Gastrocnemius medialis (tissue), 4 donors: Measurements from ENCODE around the gene OR6F1. TPM values are rescaled to one million over a fixed set of nuclear protein-coding genes. Genes with fewer than 3 reads are reported as not detected.

ENCODE experiments used
- ATAC-seq, 2 donors: fragments of 150-250 bp; one replicate each; pipeline ENCODE4 v1.9.1; 2016
- DNase-seq, 2 donors: peaks; one replicate each; pipeline ENCODE4 v3.0.0-alpha.2; 2019
- H3K27ac ChIP-seq, 4 donors: fragments of 200-600 bp; sonication (generic); 1 replicate in 1 of 4; 2 replicates in 3 of 4; pipeline ENCODE4 v1.5.1; 2016 to 2018; ENCODE audit warnings: mild to moderate bottlenecking in 2 of 4, moderate library complexity in 1 of 4
- H3K27me3 ChIP-seq, 3 donors: fragments of 200-600 bp; sonication (generic) in 2 of 3; 1 replicate in 1 of 3; 2 replicates in 2 of 3; pipeline versions ENCODE4 v1.5.1 to v1.6.0; 2016 to 2019; ENCODE audit warnings: mild to moderate bottlenecking in 1 of 3, moderate library complexity in 1 of 3
- H3K36me3 ChIP-seq, 2 donors: fragments of 200-600 bp; sonication (generic) in 1 of 2; one replicate each; pipeline ENCODE4 v1.5.1; 2017 to 2018
- H3K4me1 ChIP-seq, 2 donors: fragments of 200-600 bp; sonication (generic) in 1 of 2; one replicate each; pipeline ENCODE4 v1.5.1; 2016 to 2017; ENCODE audit warnings: mild to moderate bottlenecking in 2 of 2
- H3K4me3 ChIP-seq, 4 donors: fragments of 200-600 bp; sonication (generic) in 3 of 4; 1 replicate in 1 of 4; 2 replicates in 3 of 4; pipeline ENCODE4 v1.5.1; 2016 to 2019; ENCODE audit warnings: mild to moderate bottlenecking in 2 of 4
- H3K9me3 ChIP-seq, 3 donors: fragments of 200-600 bp; sonication (generic) in 2 of 3; 1 replicate in 1 of 3; 2 replicates in 2 of 3; pipeline ENCODE4 v1.5.1; 2016 to 2019
- POLR2A ChIP-seq, 2 donors: fragments of 450-650 bp; IDR thresholded peaks; one replicate each; pipeline ENCODE4 v1.6.1; 2017; ENCODE audit warnings: antibody characterized with exemption in 2 of 2, mild to moderate bottlenecking in 2 of 2, moderate library complexity in 2 of 2
- in situ Hi-C, 4 donors: fragments of 200-750 bp; cut with MboI; loops; one replicate each; pipeline versions ENCODE4 v1.15.0 to v1.8.0; 2017; ENCODE audit warnings: low sequenced_read_pairs in 4 of 4
- intact Hi-C: fragments of 100-400 bp; cut with DNase I; formaldehyde crosslinking; loops from one replicate; pipeline ENCODE4 v1.15.1; 2023; ENCODE audit warnings: low total_unique reads
- total RNA-seq, 4 donors: library from RNA; depleted of rRNA; stranded (reverse); fragments of >200 nt; gene quantifications; one replicate each; pipeline versions ENCODE4 v1.1.0 to v1.2.3, GENCODE V29; 2016
- TF ChIP-seq, protein P1 (sequence below), 5 experiments: fragments of 450-650 bp in 3 of 5; fragments of 200-600 bp in 2 of 5; sonication (generic) in 2 of 5; IDR thresholded peaks in 4 of 5; conservative IDR thresholded peaks in 1 of 5; 1 replicate in 4 of 5; 2 replicates in 1 of 5; pipeline ENCODE4 v1.5.1; 2016 to 2019; ENCODE audit warnings: antibody characterized with exemption in 5 of 5, mild to moderate bottlenecking in 3 of 5, moderate library complexity in 3 of 5

The OR6F1 gene
- total RNA-seq, 4 donors from 2014 or later, result not detected

DNA sequence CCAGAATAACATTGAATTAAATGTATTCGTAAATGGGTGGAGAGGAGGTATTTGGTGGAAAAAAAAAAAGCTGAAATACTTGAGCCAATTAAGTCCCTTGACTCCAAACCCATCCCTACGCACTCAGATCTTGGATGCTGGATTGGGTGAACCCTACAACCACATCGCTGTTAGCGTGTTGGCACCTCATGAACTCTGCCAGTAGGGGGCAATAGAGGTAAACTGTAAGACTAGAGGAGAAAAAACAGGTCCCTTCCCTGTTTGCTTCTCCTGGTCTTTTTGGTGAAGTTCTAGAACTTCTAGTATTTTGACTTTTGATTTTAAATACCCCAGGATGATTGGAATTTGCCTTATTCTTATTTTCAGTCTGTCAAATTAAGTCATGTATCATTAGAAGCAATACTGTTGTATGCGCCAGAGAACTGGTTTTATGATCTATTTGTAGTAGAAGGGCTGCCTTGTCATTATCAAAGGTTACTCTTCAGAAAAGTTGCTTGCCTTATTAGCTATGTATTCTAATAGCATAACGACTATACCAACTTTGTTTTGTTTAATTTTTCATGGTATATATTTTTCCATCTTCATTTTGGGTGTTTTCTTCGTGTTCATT, 35.1 kb downstream of the OR6F1 start:
- H3K9me3 ChIP-seq, result no peaks in the 10 kb centered on the region
- H3K36me3 ChIP-seq, result no peaks in the 10 kb centered on the region
- H3K4me1 ChIP-seq, result no peaks in the 10 kb centered on the region
- ATAC-seq (no peak), DNase-seq (no peak)
- TF ChIP-seq, protein P1, sequence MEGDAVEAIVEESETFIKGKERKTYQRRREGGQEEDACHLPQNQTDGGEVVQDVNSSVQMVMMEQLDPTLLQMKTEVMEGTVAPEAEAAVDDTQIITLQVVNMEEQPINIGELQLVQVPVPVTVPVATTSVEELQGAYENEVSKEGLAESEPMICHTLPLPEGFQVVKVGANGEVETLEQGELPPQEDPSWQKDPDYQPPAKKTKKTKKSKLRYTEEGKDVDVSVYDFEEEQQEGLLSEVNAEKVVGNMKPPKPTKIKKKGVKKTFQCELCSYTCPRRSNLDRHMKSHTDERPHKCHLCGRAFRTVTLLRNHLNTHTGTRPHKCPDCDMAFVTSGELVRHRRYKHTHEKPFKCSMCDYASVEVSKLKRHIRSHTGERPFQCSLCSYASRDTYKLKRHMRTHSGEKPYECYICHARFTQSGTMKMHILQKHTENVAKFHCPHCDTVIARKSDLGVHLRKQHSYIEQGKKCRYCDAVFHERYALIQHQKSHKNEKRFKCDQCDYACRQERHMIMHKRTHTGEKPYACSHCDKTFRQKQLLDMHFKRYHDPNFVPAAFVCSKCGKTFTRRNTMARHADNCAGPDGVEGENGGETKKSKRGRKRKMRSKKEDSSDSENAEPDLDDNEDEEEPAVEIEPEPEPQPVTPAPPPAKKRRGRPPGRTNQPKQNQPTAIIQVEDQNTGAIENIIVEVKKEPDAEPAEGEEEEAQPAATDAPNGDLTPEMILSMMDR (IDR thresholded peaks at IDR 0.05 in 4 of 5, conservative IDR thresholded peaks at IDR 0.05 in 1 of 5), result no peak
- TF ChIP-seq POLR2A (IDR thresholded peaks at IDR 0.05), result no peak
- H3K27me3 ChIP-seq, result no peaks in the 10 kb centered on the region
- no peak overlapping the region for H3K4me3 ChIP-seq
- no peak overlapping the region for H3K27ac ChIP-seq
- in situ Hi-C loops (no loop called here), intact Hi-C loops (no loop called here)

DNA sequence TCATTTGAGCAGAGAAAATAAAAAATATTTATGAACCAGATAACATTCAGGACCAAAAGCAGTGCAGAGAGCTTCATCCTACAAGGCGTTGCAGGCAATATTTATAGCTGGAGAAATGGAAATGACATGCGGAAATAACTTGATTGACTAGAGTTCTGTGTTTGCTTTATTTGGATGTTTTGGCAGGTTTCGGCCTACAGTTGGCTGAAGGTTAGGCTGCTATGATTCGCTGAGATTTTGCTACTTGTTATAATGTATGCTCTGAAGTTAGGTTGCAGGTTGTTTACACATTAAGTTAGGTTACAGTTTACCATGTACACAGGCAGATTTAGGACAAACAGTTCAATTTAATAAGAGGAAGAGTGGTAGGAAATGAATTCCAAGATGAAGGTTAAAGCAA, 36.3 kb downstream of the OR6F1 start:
- no peaks in the 10 kb centered on the region for H3K9me3 ChIP-seq
- no peaks in the 10 kb centered on the region for H3K36me3 ChIP-seq
- TF ChIP-seq, protein P1 (IDR thresholded peaks at IDR 0.05 in 4 of 5, conservative IDR thresholded peaks at IDR 0.05 in 1 of 5), result no peak
- TF ChIP-seq POLR2A (IDR thresholded peaks at IDR 0.05), result no peak
- no peak overlapping the region for H3K27ac ChIP-seq
- intact Hi-C loops (no loop called here), in situ Hi-C loops (no loop called here)
- no peaks in the 10 kb centered on the region for H3K4me1 ChIP-seq
- H3K27me3 ChIP-seq, result no peaks in the 10 kb centered on the region
- ATAC-seq (no peak), DNase-seq (no peak)
- no peak overlapping the region for H3K4me3 ChIP-seq

DNA sequence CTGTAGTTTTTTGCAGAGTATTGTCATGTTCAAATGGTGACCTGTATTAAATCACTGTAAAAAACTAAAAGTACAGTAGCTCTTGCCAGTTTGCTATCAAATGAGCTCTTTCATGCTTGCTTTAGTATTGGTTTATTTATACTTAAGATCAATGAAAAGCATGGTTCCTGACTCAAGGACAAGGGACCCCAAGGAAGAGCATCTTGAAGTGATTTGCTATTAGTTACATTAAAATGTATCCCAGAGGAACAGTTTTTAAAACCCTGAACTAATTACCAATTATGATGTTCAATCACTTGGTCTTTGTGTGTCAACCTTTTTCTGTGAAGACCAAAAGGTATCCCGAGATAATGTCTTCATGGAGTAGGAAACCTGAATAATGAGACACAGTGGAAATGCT, 36.8 kb downstream of the OR6F1 start, which contains the start of gene OR13G1:
Gene OR13G1 (minus strand): TSS at position 101 of the 400 bp plus-strand sequence. CDS start 6,698 bp downstream, outside the sequence.
- Histone ChIP-seq H3K9me3 (no peaks in the 10 kb centered on the region), H3K27ac (no peak within 1 kb of the TSS), H3K4me1 (no peaks in the 10 kb centered on the region), H3K27me3 (no peaks in the 10 kb centered on the region), H3K36me3 (no peaks in the 10 kb centered on the region), H3K4me3 (no peak within 1 kb of the TSS)
- in situ Hi-C loops, result no loop called here
- intact Hi-C loops, result no loop called here
- TF ChIP-seq POLR2A (IDR thresholded peaks at IDR 0.05), result no peak
- TF ChIP-seq, protein P1 (IDR thresholded peaks at IDR 0.05 in 4 of 5, conservative IDR thresholded peaks at IDR 0.05 in 1 of 5), result no peak
- ATAC-seq (no peak), DNase-seq (no peak)

DNA sequence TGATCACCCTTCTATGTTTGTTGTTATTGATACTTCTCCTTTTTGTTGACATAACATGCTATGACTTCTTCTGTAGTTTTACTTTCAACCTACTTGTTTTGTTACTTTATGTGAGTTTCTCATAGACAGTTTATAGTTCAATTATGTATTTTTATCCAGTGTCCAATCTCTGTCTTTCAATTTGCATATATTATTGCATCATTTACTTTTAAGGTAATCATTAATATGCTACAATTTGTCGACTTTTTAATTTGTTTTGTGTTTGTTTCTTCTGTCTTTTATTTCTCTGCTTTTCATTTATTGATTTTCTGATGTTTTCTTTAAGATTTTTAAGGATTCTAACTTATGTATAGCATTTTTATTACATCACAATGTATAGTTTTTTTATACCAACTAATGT, 47.2 kb downstream of the OR6F1 start:
- peaks cover 0 to 3% (median 0%) of the 10 kb centered on the region in 3 donors for H3K9me3 ChIP-seq
- DNase-seq, result no peak
- no peaks in the 10 kb centered on the region for H3K4me1 ChIP-seq
- H3K27ac ChIP-seq, result no peak overlapping the region
- TF ChIP-seq POLR2A (IDR thresholded peaks at IDR 0.05), result no peak
- TF ChIP-seq, protein P1 (IDR thresholded peaks at IDR 0.05 in 4 of 5, conservative IDR thresholded peaks at IDR 0.05 in 1 of 5), result no peak
- intact Hi-C loops (no loop called here), in situ Hi-C loops (no loop called here)
- no peaks in the 10 kb centered on the region for H3K36me3 ChIP-seq
- H3K4me3 ChIP-seq, result no peak overlapping the region
- no peaks in the 10 kb centered on the region for H3K27me3 ChIP-seq
- ATAC-seq, result no peak

Other genes starting within 250 kb of the OR6F1 start
- not detected for gene OR2C3, start 180.2 kb downstream of the OR6F1 start, total RNA-seq
- under 1 TPM in 1 of 4 donors, not detected in 3; 0.15 TPM for gene GCSAML, start 167.5 kb downstream of the OR6F1 start, total RNA-seq
- not detected for gene OR2G2, start 128.3 kb downstream of the OR6F1 start, total RNA-seq
- gene OR2G3, start 111.1 kb downstream of the OR6F1 start, total RNA-seq, result not detected
- gene OR13G1, start 36.9 kb downstream of the OR6F1 start, total RNA-seq, result not detected
- not detected for gene OR14K1, start 22.0 kb upstream of the OR6F1 start, total RNA-seq
- not detected for gene OR14A2, start 31.5 kb upstream of the OR6F1 start, total RNA-seq
- not detected for gene OR1C1, start 43.9 kb upstream of the OR6F1 start, total RNA-seq
- not detected for gene OR14A16, start 107.5 kb upstream of the OR6F1 start, total RNA-seq
- gene OR11L1, start 125.2 kb upstream of the OR6F1 start, total RNA-seq, result not detected
- gene TRIM58, start 140.5 kb upstream of the OR6F1 start, total RNA-seq, result 1 to 10 TPM in 1 of 4 donors, under 1 TPM in 3; 0.26 to 1.5 (median 0.49) TPM
- gene OR2W3, start 178.9 kb upstream of the OR6F1 start, total RNA-seq, result under 1 TPM in 1 of 4 donors, not detected in 3; 0.80 TPM
- gene OR2T8, start 203.6 kb upstream of the OR6F1 start, total RNA-seq, result not detected
- gene OR2AJ1, start 208.2 kb upstream of the OR6F1 start, total RNA-seq, result not detected
- not detected for gene OR2L8, start 232.2 kb upstream of the OR6F1 start, total RNA-seq
- gene OR2AK2, start 248.6 kb upstream of the OR6F1 start, total RNA-seq, result not detected